GM12878 (cell line): ENCODE data around the gene SKP2. TPM values are rescaled to one million over a fixed set of nuclear protein-coding genes. Genes with fewer than 3 reads are reported as not detected.
"Not testable (repeated sequence)": the region's sequence is repeated elsewhere in the genome, so short reads cannot be mapped to it uniquely, and the experiment has no call there.

Source experiments
- ATAC-seq: fragments of 200-7000 bp; cut with Tn5 transposase; 3 replicates; pipeline ENCODE4 v1.9.1; 2020; ENCODE audit warnings: mild to moderate bottlenecking, moderate library complexity
- BruUV-seq: library from RNA; stranded (reverse); fragments of 400-500 nt; replicated peaks from 2 replicates; lab custom pipeline; 2021; lab: Mats Ljungman, UMichigan
- CTCF ChIA-PET: fragments of 300-600 bp; sonication (Branson Sonifier 250); formaldehyde crosslinking; extraction: SDS; loops from one replicate; lab custom pipeline; 2021; ENCODE audit warnings: inconsistent platforms; lab: Yijun Ruan, JAX
- POLR2A ChIA-PET: fragments of 350-600 bp; formaldehyde crosslinking; extraction: SDS; loops from one replicate; lab custom pipeline; 2021; ENCODE audit warnings: inconsistent platforms; lab: Charles Lee
- RAD21 ChIA-PET: fragments of 300-600 bp; sonication (Branson Sonifier 250); formaldehyde crosslinking; loops from one replicate; lab custom pipeline; 2023; ENCODE audit warnings: antibody characterized with exemption; ENCODE audit not compliant: unreplicated experiment; lab: Charles Lee
- SMC1A ChIA-PET: fragments of 300-600 bp; sonication (Branson Sonifier 250); formaldehyde crosslinking; loops from one replicate; lab custom pipeline; 2023; ENCODE audit not compliant: unreplicated experiment, uncharacterized antibody; lab: Charles Lee
- DNase-seq: peaks from one replicate; pipeline ENCODE4 v3.0.0-alpha.2; 2011; ENCODE audit warnings: low read depth, low spot score
- FAIRE-seq: peaks from 3 replicates; lab custom pipeline; 2011; peaks lifted over from hg19 to GRCh38; lab: Jason Lieb, UNC
- H2AFZ ChIP-seq: 2 replicates; pipeline ENCODE4 v1.6.0; 2011; ENCODE audit warnings: low read depth, low read length, control low read depth; ENCODE audit not compliant: control insufficient read depth
- H3K27ac ChIP-seq: 2 replicates; pipeline ENCODE4 v1.5.1; 2011; ENCODE audit warnings: control low read depth; ENCODE audit not compliant: control insufficient read depth, insufficient read depth
- H3K27me3 ChIP-seq, 2 experiments: replicated peaks in 1 of 2; 2 replicates each; pipeline versions ENCODE4 v1.6.0 to v1.6.1; 2011; ENCODE audit warnings: low read length in 1 of 2; ENCODE audit not compliant: control insufficient read depth in 2 of 2, insufficient read depth in 2 of 2
- H3K36me3 ChIP-seq, 2 experiments: 2 replicates each; pipeline ENCODE4 v1.5.1; 2011; ENCODE audit warnings: low read length in 1 of 2; ENCODE audit not compliant: control insufficient read depth in 2 of 2, insufficient read depth in 2 of 2
- H3K4me1 ChIP-seq: 2 replicates; pipeline ENCODE4 v1.6.1; 2011; ENCODE audit warnings: mild to moderate bottlenecking, low read length, moderate library complexity, mixed read lengths; ENCODE audit not compliant: control insufficient read depth, insufficient read depth
- H3K4me2 ChIP-seq: 2 replicates; pipeline ENCODE4 v1.6.0; 2011; ENCODE audit warnings: control low read depth; ENCODE audit not compliant: control insufficient read depth, insufficient read depth
- H3K4me3 ChIP-seq: fragments of 200-600 bp; sonication (generic); 2 replicates; pipeline ENCODE4 v1.5.1; 2016
- H3K79me2 ChIP-seq: 2 replicates; pipeline ENCODE4 v1.6.0; 2011; ENCODE audit warnings: low read length; ENCODE audit not compliant: control insufficient read depth, insufficient read depth
- H3K9ac ChIP-seq: 2 replicates; pipeline ENCODE4 v1.8.0; 2011; ENCODE audit warnings: low read length, control low read depth, mixed read lengths; ENCODE audit not compliant: control insufficient read depth, insufficient read depth
- H3K9me3 ChIP-seq: replicated peaks from 3 replicates; pipeline ENCODE4 v1.5.1; 2011; ENCODE audit warnings: mild to moderate bottlenecking, low read length; ENCODE audit not compliant: control insufficient read depth, insufficient read depth
- H4K20me1 ChIP-seq: 2 replicates; pipeline ENCODE4 v1.6.0; 2011; ENCODE audit not compliant: control insufficient read depth, insufficient read depth
- CBX5 ChIP-seq: sonication (generic); IDR thresholded peaks from 2 replicates; pipeline ENCODE4 v1.6.1; 2016; ENCODE audit warnings: low read depth, moderate library complexity, mild to moderate bottlenecking, inconsistent platforms
- CREM ChIP-seq: IDR thresholded peaks from 2 replicates; pipeline ENCODE4 v1.6.1; 2014; ENCODE audit warnings: antibody characterized with exemption, low read depth
- HDGF ChIP-seq: fragments of 450-650 bp; IDR thresholded peaks from 2 replicates; pipeline ENCODE4 v1.6.1; 2016; ENCODE audit warnings: antibody characterized with exemption
- ZBTB4 ChIP-seq: fragments of 450-650 bp; formaldehyde crosslinking; IDR thresholded peaks from 2 replicates; pipeline ENCODE4 v1.4.0; 2022; ENCODE audit warnings: mild to moderate bottlenecking, moderate library complexity
- ZNF24 ChIP-seq: fragments of 450-650 bp; IDR thresholded peaks from 2 replicates; pipeline ENCODE4 v1.6.1; 2017; ENCODE audit warnings: antibody characterized with exemption, mild to moderate bottlenecking
- WGBS: methylation state at CpG from one replicate; pipeline ENCODE4 v1.1.6; 2016; ENCODE audit warnings: low lambda C conversion rate; ENCODE audit not compliant: insufficient replicate concordance, insufficient coverage; ENCODE audit errors: missing lambda C conversion rate; 5-methylcytosine and 5-hydroxymethylcytosine counted together
- in situ Hi-C: fragments of 300-500 bp; cut with MboI; formaldehyde crosslinking; loops from 9 replicates; pipeline ENCODE4 v1.14.3; 2018; ENCODE audit warnings: mixed read lengths
- intact Hi-C: fragments of 100-400 bp; cut with micrococcal nuclease; formaldehyde crosslinking; loops from one replicate; pipeline ENCODE4 v1.14.2; 2022; ENCODE audit not compliant: unreplicated experiment
- polyA plus RNA-seq, 11 experiments: library from polyadenylated mRNA; depleted of rRNA in 4 of 11; unstranded in 6 of 11; stranded (reverse) in 5 of 11; fragments of >200 nt; fragmentation: Nextera tagmentation in 4 of 11; fragmentation: Illumina TruSeq in 1 of 11; extraction: Ambion mirVana in 4 of 11; extraction: Trizol in 1 of 11; gene quantifications; 1 replicate in 1 of 11; 2 replicates in 10 of 11; pipeline versions ENCODE4 v1.2.1 to v1.2.3, GENCODE V29; 2011 to 2016; ENCODE audit warnings: inconsistent platforms in 2 of 11, missing spikeins in 2 of 11, low read depth in 1 of 11
- total RNA-seq, 4 experiments: library from RNA; depleted of rRNA in 3 of 4; stranded (reverse); fragments of >200 nt in 3 of 4; fragmentation: Illumina TruSeq in 1 of 4; extraction: Trizol in 1 of 4; gene quantifications; 2 replicates each; pipeline versions ENCODE4 v1.2.1 to v1.2.3, GENCODE V29; 2013 to 2021

SKP2 gene
- total and polyA plus RNA-seq, 10 of the 15 experiments (the other 5 are each of a cell fraction or from before 2014, with no cell fraction given): 13.9 to 50.8 (median 36.9) TPM

- Histone ChIP-seq H3K27me3 (no peaks in the 10 kb centered on the region), H3K4me3 (no peak overlapping the region), H3K4me2 (no peak overlapping the region), H3K36me3 (no peaks in the 10 kb centered on the region; a peak in 2 of 4 replicates), H4K20me1 (no peaks in the 10 kb centered on the region), H3K27ac (no peak overlapping the region), H3K9me3 (peaks cover 2% of the 10 kb centered on the region; the same call in 1 of the 3 replicates), H2AFZ (no peak overlapping the region), H3K79me2 (no peaks in the 10 kb centered on the region), H3K4me1 (no peaks in the 10 kb centered on the region), H3K9ac (no peak overlapping the region)
- DNase-seq: no peak
- TF ChIP-seq CBX5: 0 out of 2 replicates have a peak, but pooled peaks have one; percentile 45
- TF ChIP-seq ZNF24: no peak
- TF ChIP-seq CREM: no peak
- TF ChIP-seq ZBTB4 (CRISPR knock-in tag): no peak
- no peak for TF ChIP-seq HDGF
- ChIA-PET RAD21 (no interaction called here), CTCF (no interaction called here), SMC1A (no interaction called here), POLR2A (interaction anchor here (0.7 kb wide), 1 partner anchor 977 kb away, joined by 3 read pairs; no protein-coding TSS in a partner anchor)
- 92% methylated on average over 1 of the region's 1 CpG for WGBS
- no TSS peak for BruUV-seq
- intact Hi-C loops (no loop called here), in situ Hi-C loops (no loop called here)
- ATAC-seq: no peak
- FAIRE-seq: no peak
Observed at GRCh38 chr5:36128795-36129194, 23.1 kb upstream of the SKP2 start.

DNA sequence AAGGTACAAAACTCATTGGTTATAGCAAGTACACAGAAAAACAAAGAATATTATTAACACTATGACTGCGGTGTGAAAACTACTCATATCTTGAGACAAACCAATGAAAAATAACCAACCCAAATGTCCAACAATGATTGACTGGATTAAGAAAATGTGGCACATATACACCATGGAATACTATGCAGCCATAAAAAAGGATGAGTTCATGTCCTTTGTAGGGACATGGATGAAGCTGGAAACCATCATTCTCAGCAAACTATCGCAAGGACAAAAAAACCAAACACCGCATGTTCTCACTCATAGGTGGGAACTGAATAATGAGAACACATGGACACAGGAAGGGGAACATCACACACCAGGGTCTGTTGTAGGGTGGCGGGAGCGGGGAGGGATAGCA, 22.2 kb upstream of the SKP2 start:
- ATAC-seq, H3K9me3 ChIP-seq, SMC1A ChIA-PET, H3K36me3 ChIP-seq, POLR2A ChIA-PET, H3K4me3 ChIP-seq, H4K20me1 ChIP-seq, H3K27me3 ChIP-seq, H3K4me1 ChIP-seq, BruUV-seq, in situ Hi-C loops, DNase-seq, RAD21 ChIA-PET, intact Hi-C loops, H3K4me2 ChIP-seq, H3K27ac ChIP-seq, H3K9ac ChIP-seq, FAIRE-seq, H3K79me2 ChIP-seq, CTCF ChIA-PET, H2AFZ ChIP-seq: not testable (repeated sequence)
- WGBS: 95% methylated on average over 4 of the region's 5 CpGs

- in situ Hi-C loops, H3K4me1 ChIP-seq, H3K27me3 ChIP-seq, SMC1A ChIA-PET, H3K79me2 ChIP-seq, H4K20me1 ChIP-seq, H3K27ac ChIP-seq, H2AFZ ChIP-seq, FAIRE-seq, ATAC-seq, H3K9ac ChIP-seq, intact Hi-C loops, H3K9me3 ChIP-seq, H3K4me3 ChIP-seq, DNase-seq, H3K36me3 ChIP-seq, H3K4me2 ChIP-seq, BruUV-seq: not testable (repeated sequence)
- ChIA-PET POLR2A (interaction anchor here (0.7 kb wide), 1 partner anchor 54 kb away, joined by 3 read pairs; no protein-coding TSS in a partner anchor), CTCF (interaction anchor here (0.7 to 1.0 kb wide), 2 partner anchors 54 to 173 kb away, joined by 3 to 4 read pairs; no protein-coding TSS in a partner anchor), RAD21 (interaction anchor here (0.6 kb wide), 1 partner anchor 30 kb away, joined by 3 read pairs; no protein-coding TSS in a partner anchor)
- WGBS: 100% methylated on average over 1 of the region's 1 CpG
Observed at GRCh38 chr5:36133009-36133408, 18.9 kb upstream of the SKP2 start.
